ENCODE data around the gene CYBA.
"Not testable (repeated sequence)": the region's sequence is repeated elsewhere in the genome, so short reads cannot be mapped to it uniquely, and the experiment has no call there.

DNA sequence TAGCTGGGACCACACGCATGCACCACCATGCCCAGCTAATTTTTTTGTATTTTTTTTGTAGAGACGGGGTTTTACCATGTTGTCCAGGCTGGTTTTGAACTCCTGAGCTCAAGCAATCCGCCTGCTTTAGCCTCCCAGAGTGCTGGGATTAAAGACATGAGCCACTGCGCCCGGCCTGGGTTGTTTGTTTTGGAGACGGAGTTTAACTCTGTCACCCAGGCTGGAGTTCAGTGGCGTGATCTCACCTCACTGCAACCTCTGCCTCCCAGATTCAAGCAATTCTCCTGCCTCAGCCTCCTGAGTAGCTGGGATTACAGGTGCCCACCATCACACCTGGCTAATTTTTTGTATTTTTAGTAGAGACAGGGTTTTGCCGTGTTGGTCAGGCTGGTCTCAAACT, 41.4 kb downstream of the CYBA start:
- TF ChIP-seq, protein P1, sequence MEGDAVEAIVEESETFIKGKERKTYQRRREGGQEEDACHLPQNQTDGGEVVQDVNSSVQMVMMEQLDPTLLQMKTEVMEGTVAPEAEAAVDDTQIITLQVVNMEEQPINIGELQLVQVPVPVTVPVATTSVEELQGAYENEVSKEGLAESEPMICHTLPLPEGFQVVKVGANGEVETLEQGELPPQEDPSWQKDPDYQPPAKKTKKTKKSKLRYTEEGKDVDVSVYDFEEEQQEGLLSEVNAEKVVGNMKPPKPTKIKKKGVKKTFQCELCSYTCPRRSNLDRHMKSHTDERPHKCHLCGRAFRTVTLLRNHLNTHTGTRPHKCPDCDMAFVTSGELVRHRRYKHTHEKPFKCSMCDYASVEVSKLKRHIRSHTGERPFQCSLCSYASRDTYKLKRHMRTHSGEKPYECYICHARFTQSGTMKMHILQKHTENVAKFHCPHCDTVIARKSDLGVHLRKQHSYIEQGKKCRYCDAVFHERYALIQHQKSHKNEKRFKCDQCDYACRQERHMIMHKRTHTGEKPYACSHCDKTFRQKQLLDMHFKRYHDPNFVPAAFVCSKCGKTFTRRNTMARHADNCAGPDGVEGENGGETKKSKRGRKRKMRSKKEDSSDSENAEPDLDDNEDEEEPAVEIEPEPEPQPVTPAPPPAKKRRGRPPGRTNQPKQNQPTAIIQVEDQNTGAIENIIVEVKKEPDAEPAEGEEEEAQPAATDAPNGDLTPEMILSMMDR (IDR thresholded peaks at IDR 0.05) = not testable (repeated sequence)
- not testable (repeated sequence) for TF ChIP-seq POLR2AphosphoS5, POLR2A (IDR thresholded peaks at IDR 0.05)

Measured in breast epithelium (tissue), 3 donors.